Inflammatory macrophage (primary cell): ENCODE results near the gene FOXP1.

Source experiments
- DNase-seq, 2 donors: peaks; one replicate each; pipeline ENCODE4 v3.0.0-alpha.2; 2020 to 2022

The FOXP1 gene

DNA sequence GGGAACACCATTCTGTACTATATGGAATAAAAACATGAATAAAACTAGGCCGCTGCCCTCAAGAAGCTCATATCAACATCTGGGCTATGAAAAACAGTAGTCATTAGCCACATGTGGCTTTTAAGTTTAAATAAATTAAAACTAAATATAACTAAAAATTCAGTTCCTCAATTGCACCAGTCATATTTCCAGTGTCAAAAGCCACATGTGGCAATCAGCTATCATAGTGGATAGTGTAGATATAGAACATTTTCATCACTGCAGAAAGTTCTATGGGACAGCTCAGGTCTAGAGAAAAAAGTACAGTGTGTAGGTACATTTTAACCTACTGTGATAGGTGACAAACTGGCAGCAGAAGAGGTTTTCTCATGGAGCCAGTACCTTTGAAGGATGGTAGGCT, 261.4 kb downstream of the FOXP1 start:
- no peak for DNase-seq

GRCh38 chr3:71319771-71320170, 263.8 kb downstream of the FOXP1 start:
- DNase-seq: no peak

GRCh38 chr3:71318458-71318827, 265.1 kb downstream of the FOXP1 start:
- DNase-seq: no peak

GRCh38 chr3:71317749-71318457, 265.6 kb downstream of the FOXP1 start:
- DNase-seq: no peak

DNA sequence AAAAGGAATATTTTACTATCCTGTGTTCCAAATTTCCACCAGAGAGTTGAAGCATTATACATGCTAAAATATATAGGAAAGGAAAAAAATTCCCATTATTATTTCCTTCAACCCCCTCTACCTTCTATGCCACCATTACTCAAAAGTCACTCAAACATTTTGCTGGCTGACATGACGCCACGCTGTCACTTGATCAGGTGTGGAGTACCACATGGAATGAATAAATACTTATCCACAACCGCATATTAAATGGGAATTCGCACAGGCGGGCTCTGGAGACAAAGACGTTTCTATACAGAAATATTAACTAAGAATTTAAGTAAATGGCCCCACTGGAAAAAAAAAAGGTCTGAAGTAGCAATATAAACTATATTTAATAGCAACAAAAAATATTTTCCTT, 266.4 kb downstream of the FOXP1 start:
- no peak for DNase-seq

DNA sequence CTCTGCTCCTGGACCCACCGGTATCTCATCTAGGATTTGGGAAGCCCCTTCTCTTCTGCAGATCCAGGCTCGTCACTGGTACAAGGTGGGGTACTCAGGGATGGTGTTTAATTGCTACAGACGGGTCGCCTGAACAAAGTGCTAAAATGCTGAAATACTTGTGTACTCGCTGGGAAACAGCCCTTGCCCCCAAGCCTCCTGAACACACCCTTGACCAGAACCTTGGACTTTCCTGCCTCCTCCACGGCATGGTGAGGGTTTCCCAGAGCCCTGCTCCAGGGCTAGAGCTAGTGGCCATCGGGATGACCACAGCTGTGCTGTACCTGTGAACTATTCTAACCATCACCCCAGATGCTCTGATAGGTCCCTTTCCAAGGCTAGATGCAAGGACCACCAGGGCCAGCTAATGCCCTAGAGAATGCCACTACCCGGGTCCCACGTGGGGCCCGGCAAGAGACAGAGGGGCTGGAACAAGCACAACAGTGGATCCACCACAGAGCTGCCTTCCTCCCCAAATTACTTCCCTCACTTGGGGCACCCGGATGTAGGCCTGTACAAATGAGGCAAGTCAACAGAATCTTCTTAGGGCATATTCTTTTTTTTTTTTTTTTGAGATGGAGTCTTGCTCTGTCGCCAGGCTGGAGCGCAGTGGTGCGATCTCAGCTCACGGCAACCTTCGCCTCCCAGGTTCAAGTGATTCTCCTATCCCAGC, 267.3 kb downstream of the FOXP1 start:
- DNase-seq: no peak

DNA sequence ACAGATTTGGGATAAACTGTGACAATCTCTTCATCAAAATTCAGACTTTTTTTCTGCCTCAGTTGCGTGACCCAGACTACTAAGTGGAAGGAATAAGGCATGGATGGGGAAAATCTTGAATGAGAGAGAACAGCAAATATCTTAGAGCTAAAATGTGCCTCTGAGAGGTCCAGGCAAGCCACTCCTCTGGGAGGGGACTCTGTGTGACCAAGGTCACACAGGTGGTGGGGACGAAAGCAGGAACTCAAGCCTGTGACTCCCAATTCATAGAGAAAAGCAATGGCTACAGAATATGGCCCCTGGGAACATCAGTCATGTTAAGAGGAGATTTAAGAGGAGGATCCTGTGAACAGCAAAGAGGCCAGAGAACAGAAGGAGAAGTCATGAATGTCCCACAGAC, 268.1 kb downstream of the FOXP1 start:
- DNase-seq: no peak

GRCh38 chr3:71313844-71314243, 269.7 kb downstream of the FOXP1 start:
- no peak for DNase-seq

GRCh38 chr3:71312461-71312860, 271.1 kb downstream of the FOXP1 start:
- DNase-seq: no peak

- no peak for DNase-seq
These were observed 271.9 kb downstream of the FOXP1 start for GRCh38 chr3:71311661-71312046.

DNA sequence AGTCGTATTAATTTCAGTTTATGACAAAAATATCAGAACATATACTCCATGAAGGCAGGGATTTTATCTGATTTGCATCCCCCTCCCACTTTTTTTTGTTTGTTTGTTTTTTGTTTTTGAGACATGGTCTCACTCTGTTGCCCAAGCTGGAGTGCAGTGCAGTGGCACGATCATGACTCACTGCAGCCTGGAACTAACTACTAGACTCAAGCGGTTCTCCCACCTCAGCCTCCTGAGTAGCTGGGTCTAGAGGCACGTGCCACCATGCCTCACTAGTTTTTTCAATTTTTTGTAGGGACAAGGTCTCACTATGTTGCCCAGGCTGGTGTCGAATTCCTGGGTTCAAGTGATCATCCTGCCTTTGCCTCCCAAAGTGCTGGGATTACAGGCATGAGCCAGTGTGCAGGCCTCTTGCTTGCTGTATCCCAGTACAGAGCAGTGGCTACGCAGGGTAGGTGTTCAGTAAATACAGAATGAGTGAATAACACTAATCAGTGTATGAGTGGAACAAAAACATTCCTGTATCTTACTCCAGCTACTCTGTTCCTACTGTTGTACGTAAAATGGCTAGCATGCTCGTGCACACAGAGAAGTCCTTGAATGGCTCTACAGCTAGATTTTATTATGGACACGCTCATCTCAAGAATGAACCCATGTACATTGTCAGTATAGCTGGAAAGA, 272.4 kb downstream of the FOXP1 start:
- no peak for DNase-seq

DNA sequence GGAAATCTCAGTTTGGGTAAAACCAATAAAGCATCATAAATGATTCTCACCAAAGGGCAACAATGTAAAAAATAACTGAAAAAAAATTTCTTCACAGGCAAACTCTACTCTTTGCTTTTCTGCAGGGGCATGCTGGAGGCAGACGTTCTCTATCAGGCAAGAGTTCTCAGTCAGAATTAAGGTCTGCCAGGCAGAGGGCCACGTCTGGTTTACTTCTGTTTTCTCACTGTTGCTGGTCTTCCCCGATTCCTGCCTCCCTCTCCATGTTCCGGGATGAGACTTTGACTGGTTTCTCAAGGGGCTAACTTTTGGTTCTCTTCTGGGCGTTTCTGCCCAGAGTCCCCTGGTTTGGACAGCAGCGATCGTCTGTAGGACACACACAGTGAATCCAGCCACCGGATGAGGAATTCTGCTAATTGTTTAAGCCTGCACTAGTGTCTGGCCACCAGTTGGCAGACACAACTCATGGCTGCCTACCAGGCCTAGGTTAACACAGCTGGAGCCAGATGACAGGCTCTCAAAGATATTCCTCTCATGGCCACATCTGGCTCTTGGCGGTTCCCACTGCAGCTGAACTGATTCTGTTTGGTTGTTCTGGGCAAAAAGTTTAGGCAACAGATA, 273.1 kb downstream of the FOXP1 start:
- peak in 1 of 2 donors; percentile 19 for DNase-seq

- no peak for DNase-seq
These were observed 273.6 kb downstream of the FOXP1 start for GRCh38 chr3:71309886-71310285.

GRCh38 chr3:71309342-71309741, 274.2 kb downstream of the FOXP1 start:
- DNase-seq: peak in 1 of 2 donors; percentile 35

- no peak for DNase-seq
These were observed 274.7 kb downstream of the FOXP1 start for GRCh38 chr3:71308836-71309235.

DNA sequence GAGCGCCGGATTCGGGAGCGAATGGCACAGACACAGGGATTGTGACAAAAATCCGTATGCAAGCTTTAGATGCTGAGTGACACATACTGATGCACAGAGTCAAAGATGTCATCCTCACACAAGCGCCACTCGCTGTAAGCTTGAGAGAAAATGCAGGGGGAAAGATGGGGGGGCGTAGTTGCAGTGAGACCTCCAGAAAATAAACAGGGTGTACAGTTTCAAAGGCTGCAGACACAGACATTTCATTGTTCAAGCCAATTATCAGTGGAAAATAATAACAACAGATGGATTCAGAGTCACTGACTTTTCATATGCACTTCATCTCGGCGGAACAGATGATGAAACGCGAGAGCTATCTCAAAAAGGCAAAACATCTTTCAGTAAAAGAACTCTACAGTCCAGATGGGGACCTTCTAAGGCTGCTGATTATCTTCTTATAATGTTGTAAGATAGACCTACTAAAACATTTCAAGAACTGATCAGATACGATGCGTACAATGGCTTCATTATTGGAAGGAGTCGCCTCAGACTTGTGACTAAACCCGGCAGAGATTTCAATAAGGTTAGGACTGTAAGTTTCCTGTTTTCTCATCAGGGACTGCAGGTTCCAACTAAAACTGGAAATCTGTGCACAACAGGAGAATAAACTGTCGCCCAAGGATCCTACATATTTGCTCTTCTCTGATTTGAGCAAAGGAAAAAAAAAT, 275.4 kb downstream of the FOXP1 start:
- no peak for DNase-seq

DNA sequence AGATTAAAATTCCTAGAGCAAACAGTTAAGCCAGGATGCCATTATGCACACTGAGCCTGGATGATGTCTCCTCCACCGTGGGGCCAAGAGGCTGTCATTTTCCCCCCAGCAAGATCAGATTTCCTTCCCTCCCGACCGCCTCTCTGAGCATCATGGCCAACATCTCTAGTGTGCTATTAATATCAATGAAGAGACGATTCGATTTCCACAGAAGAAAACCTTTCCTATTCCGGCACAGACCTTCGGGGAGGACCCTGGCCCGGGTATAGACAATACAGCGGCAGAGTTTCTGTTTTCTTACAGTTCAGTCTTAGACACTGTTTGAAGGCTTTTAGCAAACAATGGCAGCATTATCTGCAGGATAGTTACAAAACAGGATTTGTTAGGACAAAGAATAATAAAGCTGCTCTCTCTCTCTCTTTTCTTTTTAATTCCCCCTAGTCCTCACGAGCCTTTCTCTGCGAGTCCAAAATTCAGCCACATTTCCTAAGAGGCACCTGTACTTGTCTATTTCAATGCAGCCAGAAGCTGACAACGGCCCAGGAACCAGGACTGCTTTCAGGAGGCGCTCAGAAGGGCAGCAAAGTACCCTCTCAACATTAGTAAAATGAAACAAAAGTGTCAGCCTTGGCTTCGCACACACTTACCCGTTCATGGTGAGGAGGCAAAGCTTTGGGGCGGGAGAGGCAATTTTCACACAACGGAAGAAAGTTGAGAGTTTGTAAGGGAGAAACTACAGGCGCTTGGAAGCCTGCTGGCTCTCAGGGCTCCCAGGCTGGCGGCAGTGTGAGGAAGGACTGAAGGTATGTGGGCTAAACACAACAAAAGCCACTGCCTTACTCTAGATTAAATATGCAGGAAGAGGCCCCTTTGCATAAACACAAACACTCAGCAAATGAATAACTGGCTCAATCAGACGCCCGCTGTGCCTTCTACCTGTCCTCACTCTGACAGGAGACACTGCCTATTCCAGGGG, 278.0 kb downstream of the FOXP1 start:
- peak in 1 of 2 donors; percentile 5 for DNase-seq

GRCh38 chr3:71304684-71305083, 278.8 kb downstream of the FOXP1 start:
- peak in 1 of 2 donors; percentile 20 for DNase-seq

DNA sequence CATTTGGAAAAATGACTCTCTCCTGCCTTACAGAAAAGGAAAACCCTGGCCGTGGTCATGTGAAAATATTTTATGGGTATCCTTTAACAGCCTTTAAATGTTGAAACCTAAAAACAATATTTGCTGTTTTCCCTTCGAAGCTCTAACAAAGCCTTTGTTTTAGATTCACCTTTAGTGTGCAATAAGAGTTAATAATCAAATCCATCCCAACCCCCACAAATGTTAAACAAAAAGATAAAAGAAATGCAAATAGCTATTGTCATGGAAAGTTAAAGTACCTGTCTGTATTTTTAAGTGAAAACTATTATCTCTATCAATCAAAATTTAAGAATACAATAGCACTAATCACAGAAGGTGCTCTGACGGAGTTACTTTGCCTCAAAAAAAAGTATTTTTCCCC, 279.3 kb downstream of the FOXP1 start:
- no peak for DNase-seq

- DNase-seq: no peak
These were observed 279.8 kb downstream of the FOXP1 start for GRCh38 chr3:71303627-71304200.

GRCh38 chr3:71302604-71303003, 280.9 kb downstream of the FOXP1 start:
- no peak for DNase-seq
